Nephron progenitor cell (in vitro differentiated cells): ENCODE results near the gene ATP2B2.
"Not testable (repeated sequence)": the region's sequence is repeated elsewhere in the genome, so short reads cannot be mapped to it uniquely, and the experiment has no call there.

Experiments used
- DNase-seq: peaks from one replicate; pipeline ENCODE4 v3.0.0; 2021
- H3K27ac Mint-ChIP-seq: 2 replicates; pipeline ENCODE4 v1.8.0; 2021; ENCODE audit warnings: mild to moderate bottlenecking, moderate library complexity, mixed read lengths
- H3K27me3 Mint-ChIP-seq: 2 replicates; pipeline ENCODE4 v1.8.0; 2021; ENCODE audit warnings: mild to moderate bottlenecking, low read depth, mixed read lengths; ENCODE audit not compliant: poor library complexity
- H3K36me3 Mint-ChIP-seq: 2 replicates; pipeline ENCODE4 v1.8.0; 2021; ENCODE audit warnings: low read depth, mixed read lengths
- H3K4me1 Mint-ChIP-seq: 2 replicates; pipeline ENCODE4 v1.8.0; 2021; ENCODE audit warnings: mixed read lengths
- H3K4me3 Mint-ChIP-seq: 2 replicates; pipeline ENCODE4 v1.8.0; 2021; ENCODE audit warnings: mild to moderate bottlenecking, moderate library complexity, mixed read lengths
- H3K9me3 Mint-ChIP-seq: 2 replicates; pipeline ENCODE4 v1.8.0; 2021; ENCODE audit warnings: mild to moderate bottlenecking, moderate library complexity, mixed read lengths
- TF ChIP-seq, protein P1 (sequence below): fragments of 200-600 bp; sonication (generic); IDR thresholded peaks from 2 replicates; pipeline ENCODE4 v1.5.0; 2021; ENCODE audit warnings: antibody characterized with exemption

ATP2B2 gene

DNA sequence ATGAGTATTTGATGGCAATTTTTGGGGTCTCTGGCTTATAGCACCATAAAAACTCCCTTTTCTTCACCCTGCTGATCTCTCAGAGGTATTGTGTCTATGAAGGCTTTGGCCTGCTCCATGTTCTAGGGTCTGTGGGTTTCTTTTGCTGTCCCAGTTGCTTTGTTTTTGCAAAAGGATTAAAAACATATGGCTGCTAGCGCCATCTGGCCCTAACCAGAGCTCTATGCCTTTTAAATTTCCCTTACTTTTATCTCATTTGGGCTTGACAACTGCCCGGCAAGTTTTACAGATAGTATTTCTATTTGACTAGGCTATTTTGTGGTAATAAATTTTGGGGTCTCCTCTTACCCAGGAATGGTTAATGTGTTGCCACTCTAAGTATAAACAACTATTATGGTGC, 206.2 kb downstream of the ATP2B2 start:
- no peak for DNase-seq
- no peaks in the 10 kb centered on the region for H3K27me3 Mint-ChIP-seq
- H3K27ac Mint-ChIP-seq = peak overlapping the region; percentile 98

DNA sequence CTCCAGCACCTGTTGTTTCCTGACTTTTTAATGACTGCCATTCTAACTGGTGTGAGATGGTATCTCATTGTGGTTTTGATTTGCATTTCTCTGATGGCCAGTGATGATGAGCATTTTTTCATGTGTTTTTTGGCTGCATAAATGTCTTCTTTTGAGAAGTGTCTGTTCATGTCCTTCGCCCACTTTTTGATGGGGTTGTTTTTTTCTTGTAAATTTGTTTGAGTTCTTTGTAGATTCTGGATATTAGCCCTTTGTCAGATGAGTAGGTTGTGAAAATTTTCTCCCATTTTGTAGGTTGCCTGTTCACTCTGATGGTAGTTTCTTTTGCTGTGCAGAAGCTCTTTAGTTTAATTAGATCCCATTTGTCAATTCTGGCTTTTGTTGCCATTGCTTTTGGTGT, 207.3 kb downstream of the ATP2B2 start:
- H3K27me3 Mint-ChIP-seq, H3K4me3 Mint-ChIP-seq, H3K27ac Mint-ChIP-seq, H3K9me3 Mint-ChIP-seq, DNase-seq: not testable (repeated sequence)
- Mint-ChIP-seq H3K4me1 (peaks cover 30% of the 10 kb centered on the region), H3K36me3 (peaks cover 58% of the 10 kb centered on the region)

More for the DNA sequence above, 206.2 kb downstream of the ATP2B2 start:
- H3K4me1 Mint-ChIP-seq = peaks cover 30% of the 10 kb centered on the region
- peaks cover 67% of the 10 kb centered on the region for H3K36me3 Mint-ChIP-seq
- TF ChIP-seq, protein P1, sequence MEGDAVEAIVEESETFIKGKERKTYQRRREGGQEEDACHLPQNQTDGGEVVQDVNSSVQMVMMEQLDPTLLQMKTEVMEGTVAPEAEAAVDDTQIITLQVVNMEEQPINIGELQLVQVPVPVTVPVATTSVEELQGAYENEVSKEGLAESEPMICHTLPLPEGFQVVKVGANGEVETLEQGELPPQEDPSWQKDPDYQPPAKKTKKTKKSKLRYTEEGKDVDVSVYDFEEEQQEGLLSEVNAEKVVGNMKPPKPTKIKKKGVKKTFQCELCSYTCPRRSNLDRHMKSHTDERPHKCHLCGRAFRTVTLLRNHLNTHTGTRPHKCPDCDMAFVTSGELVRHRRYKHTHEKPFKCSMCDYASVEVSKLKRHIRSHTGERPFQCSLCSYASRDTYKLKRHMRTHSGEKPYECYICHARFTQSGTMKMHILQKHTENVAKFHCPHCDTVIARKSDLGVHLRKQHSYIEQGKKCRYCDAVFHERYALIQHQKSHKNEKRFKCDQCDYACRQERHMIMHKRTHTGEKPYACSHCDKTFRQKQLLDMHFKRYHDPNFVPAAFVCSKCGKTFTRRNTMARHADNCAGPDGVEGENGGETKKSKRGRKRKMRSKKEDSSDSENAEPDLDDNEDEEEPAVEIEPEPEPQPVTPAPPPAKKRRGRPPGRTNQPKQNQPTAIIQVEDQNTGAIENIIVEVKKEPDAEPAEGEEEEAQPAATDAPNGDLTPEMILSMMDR = no peak
- no peak overlapping the region for H3K4me3 Mint-ChIP-seq
- no peaks in the 10 kb centered on the region for H3K9me3 Mint-ChIP-seq

DNA sequence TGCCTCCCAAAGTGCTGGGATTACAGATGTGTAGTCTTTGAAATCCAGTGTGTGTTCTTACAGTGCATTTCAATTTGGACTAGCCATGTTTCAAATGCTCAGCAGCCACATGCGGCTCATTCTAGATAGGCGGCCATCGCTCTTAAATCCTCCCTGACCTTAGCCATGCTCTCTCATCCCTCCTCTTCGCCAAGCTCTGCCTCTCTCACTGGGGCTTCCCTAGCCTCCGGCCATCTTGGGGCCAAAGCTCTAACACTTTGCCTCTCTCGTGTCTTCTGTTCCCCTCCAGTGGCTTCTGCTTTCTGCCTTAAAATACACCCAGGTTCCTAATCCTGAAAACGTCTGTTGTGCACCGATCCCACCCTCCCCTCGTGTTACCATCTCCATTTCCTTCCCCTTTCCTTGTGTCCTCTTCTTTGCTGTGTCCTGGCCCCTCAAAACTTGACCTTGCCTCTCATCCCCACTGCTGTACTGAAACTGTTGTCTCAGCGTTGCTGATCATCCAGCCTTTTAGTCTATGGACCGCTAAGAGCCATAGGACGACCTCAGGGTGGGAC, 211.3 kb downstream of the ATP2B2 start:
- Mint-ChIP-seq H3K4me3 (no peak overlapping the region), H3K27me3 (peaks cover 3% of the 10 kb centered on the region), H3K27ac (peak overlapping the region; percentile 41), H3K9me3 (no peaks in the 10 kb centered on the region), H3K4me1 (peaks cover 38% of the 10 kb centered on the region), H3K36me3 (peaks cover 37% of the 10 kb centered on the region)
- no peak for DNase-seq
- TF ChIP-seq, protein P1 = no peak

DNA sequence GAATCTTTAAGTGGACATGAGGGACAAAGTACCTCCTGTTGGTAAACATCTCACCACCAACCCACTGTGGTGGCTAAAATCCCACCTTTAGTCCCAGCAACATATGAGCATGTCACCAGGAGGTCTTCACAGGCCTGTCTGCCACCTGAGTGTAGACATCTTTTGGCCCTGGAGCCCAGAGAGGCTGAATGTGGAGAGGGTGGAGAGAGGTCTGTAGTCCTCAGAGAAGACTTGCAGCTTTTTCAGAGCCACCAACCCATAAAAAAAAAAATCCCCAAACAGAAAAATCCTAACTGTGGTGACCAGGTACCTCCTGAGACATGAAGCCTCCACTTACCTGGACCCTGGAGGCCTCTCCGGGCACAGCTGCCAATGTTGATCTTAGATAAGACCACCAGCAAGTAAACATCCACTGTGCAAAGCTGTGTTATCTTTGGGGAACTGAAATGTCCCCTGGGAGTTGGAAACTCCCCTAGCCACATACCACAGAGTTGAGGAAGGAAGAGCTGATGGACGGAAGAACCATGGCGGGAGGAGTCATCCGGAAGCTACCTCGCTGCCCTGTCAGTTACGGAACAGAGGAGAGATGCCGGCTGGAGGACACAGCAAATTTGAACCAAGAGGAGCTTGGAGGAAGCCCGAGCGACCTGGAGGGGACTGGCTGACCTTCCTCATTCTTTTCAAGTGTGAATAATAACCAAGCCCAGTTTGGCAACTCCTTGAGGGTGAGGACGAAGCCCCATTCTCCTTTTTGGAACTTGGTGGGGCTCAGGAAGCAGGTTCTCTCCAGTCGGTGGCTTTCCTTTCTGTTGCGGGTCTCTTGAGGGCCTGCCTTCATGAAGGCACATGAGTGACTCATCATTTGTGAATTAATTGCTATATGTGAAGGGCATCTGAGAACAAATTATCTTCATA, 212.6 kb downstream of the ATP2B2 start, which contains the start of gene GHRL:
TSS of gene GHRL (minus strand) at position 443 of the 915 bp plus-strand sequence. CDS start 2,767 bp downstream, outside the sequence.
- Mint-ChIP-seq H3K27ac (peak within 1 kb of the TSS; percentile 97), H3K27me3 (peaks cover 3% of the 10 kb centered on the region), H3K4me3 (no peak within 1 kb of the TSS), H3K4me1 (peaks cover 35% of the 10 kb centered on the region), H3K36me3 (peaks cover 33% of the 10 kb centered on the region), H3K9me3 (no peaks in the 10 kb centered on the region)
- TF ChIP-seq, protein P1 = no peak
- no peak for DNase-seq

DNA sequence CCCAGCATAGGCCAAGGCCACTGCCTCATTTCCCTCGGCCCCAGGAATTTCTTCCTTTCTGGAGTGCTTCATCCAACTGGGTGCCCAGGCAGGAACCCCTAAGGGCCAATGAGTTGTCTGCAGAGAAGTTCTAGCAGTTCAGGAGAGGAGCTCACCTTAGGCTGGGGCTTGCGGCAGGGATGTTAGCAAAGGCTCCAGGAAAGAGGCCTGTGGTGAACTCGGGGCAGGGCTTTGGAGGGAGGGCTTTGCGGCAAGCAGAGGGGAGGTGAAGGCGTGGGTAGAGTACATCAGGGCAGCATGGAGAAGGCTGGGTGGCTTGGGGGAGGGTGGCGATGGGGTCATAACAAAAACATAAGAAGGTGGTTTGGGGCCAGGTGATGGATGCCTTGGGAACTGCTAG, 213.7 kb downstream of the ATP2B2 start:
- peak overlapping the region; percentile 97 for H3K27ac Mint-ChIP-seq
- H3K9me3 Mint-ChIP-seq = no peaks in the 10 kb centered on the region

More for the DNA sequence above, 213.7 kb downstream of the ATP2B2 start:
- no peak for DNase-seq
- Mint-ChIP-seq H3K4me1 (peaks cover 35% of the 10 kb centered on the region), H3K4me3 (no peak overlapping the region), H3K36me3 (peaks cover 26% of the 10 kb centered on the region), H3K27me3 (peaks cover 3% of the 10 kb centered on the region)
- TF ChIP-seq, protein P1 = no peak
